Pons (tissue), 1 donor: Measurements from ENCODE around the gene ANO10.
"Not testable (repeated sequence)": the region's sequence is repeated elsewhere in the genome, so short reads cannot be mapped to it uniquely, and the experiment has no call there.

Experiments used
- DNase-seq: peaks from one replicate; pipeline ENCODE4 v3.0.0-alpha.2; 2016; ENCODE audit warnings: low spot score

ANO10 gene

GRCh38 chr3:43473737-43474136 lies 148.1 kb downstream of the ANO10 start:
- no peak for DNase-seq

- DNase-seq = no peak
Measured at GRCh38 chr3:43473244-43473643, 148.6 kb downstream of the ANO10 start.

GRCh38 chr3:43468133-43468532 lies 153.7 kb downstream of the ANO10 start:
- DNase-seq = no peak

- DNase-seq = no peak
Measured at GRCh38 chr3:43465109-43465508, 156.7 kb downstream of the ANO10 start.

- DNase-seq = not testable (repeated sequence)
Measured at GRCh38 chr3:43462566-43462965, 159.2 kb downstream of the ANO10 start.

- no peak for DNase-seq
Measured at GRCh38 chr3:43461345-43461744, 160.5 kb downstream of the ANO10 start.

GRCh38 chr3:43457038-43457437 lies 164.8 kb downstream of the ANO10 start:
- not testable (repeated sequence) for DNase-seq

GRCh38 chr3:43455233-43455632 lies 166.6 kb downstream of the ANO10 start:
- DNase-seq = no peak

- no peak for DNase-seq
Measured at GRCh38 chr3:43453981-43454380, 167.8 kb downstream of the ANO10 start.

GRCh38 chr3:43451670-43452254 lies 170.0 kb downstream of the ANO10 start:
- DNase-seq = no peak

GRCh38 chr3:43448098-43448497 lies 173.7 kb downstream of the ANO10 start:
- no peak for DNase-seq

- DNase-seq = no peak
Measured at GRCh38 chr3:43445820-43446219, 176.0 kb downstream of the ANO10 start.

- no peak for DNase-seq
Measured at GRCh38 chr3:43442872-43443395, 178.9 kb downstream of the ANO10 start.

- DNase-seq = no peak
Measured at GRCh38 chr3:43436507-43437140, 185.2 kb downstream of the ANO10 start.

GRCh38 chr3:43435706-43436105 lies 186.1 kb downstream of the ANO10 start:
- DNase-seq = no peak

- DNase-seq = no peak
Measured at GRCh38 chr3:43434431-43434830, 187.4 kb downstream of the ANO10 start.

- DNase-seq = no peak
Measured at GRCh38 chr3:43432462-43432861, 189.3 kb downstream of the ANO10 start.

- peak; percentile 25 for DNase-seq
Measured at GRCh38 chr3:43426388-43426787, 195.4 kb downstream of the ANO10 start.

- no peak for DNase-seq
Measured at GRCh38 chr3:43425829-43426228, 196.0 kb downstream of the ANO10 start.

GRCh38 chr3:43423639-43424038 lies 198.2 kb downstream of the ANO10 start:
- no peak for DNase-seq

GRCh38 chr3:43423142-43423541 lies 198.7 kb downstream of the ANO10 start:
- no peak for DNase-seq

- no peak for DNase-seq
Measured at GRCh38 chr3:43418601-43419272, 203.1 kb downstream of the ANO10 start.

GRCh38 chr3:43417133-43417532 lies 204.7 kb downstream of the ANO10 start:
- DNase-seq = no peak
